WTC11 (cell line): ENCODE results near the gene PDZRN4.

Experiments used
- AFF4 ChIP-seq: sonication (generic); formaldehyde crosslinking; IDR thresholded peaks from 2 replicates; pipeline ENCODE4 v1.8.1; 2023; ENCODE audit warnings: mild to moderate bottlenecking, missing genetic modification reagents, borderline replicate concordance
- ARID4B ChIP-seq: sonication (generic); formaldehyde crosslinking; IDR thresholded peaks from 2 replicates; pipeline ENCODE4 v1.8.0; 2023; ENCODE audit warnings: missing genetic modification reagents, mild to moderate bottlenecking, borderline replicate concordance
- ATF2 ChIP-seq: sonication (generic); formaldehyde crosslinking; IDR thresholded peaks from 2 replicates; pipeline ENCODE4 v1.8.1; 2022; ENCODE audit warnings: low read depth, missing genetic modification reagents, borderline replicate concordance
- CBFB ChIP-seq: sonication (generic); formaldehyde crosslinking; IDR thresholded peaks from 2 replicates; pipeline ENCODE4 v1.8.1; 2022; ENCODE audit warnings: mild to moderate bottlenecking, low read depth, missing genetic modification reagents
- CREM ChIP-seq: sonication (generic); formaldehyde crosslinking; IDR thresholded peaks from 2 replicates; pipeline ENCODE4 v1.8.1; 2022; ENCODE audit warnings: mild to moderate bottlenecking, missing genetic modification reagents, moderate library complexity
- CTCF ChIP-seq: fragments of 200-600 bp; IDR thresholded peaks from 2 replicates; pipeline ENCODE4 v1.8.0; 2022; ENCODE audit warnings: antibody characterized with exemption
- ETV6 ChIP-seq: sonication (generic); formaldehyde crosslinking; IDR thresholded peaks from 2 replicates; pipeline ENCODE4 v1.8.1; 2022; ENCODE audit warnings: mild to moderate bottlenecking, missing genetic modification reagents
- HMGXB4 ChIP-seq: sonication (generic); formaldehyde crosslinking; IDR thresholded peaks from 2 replicates; pipeline ENCODE4 v1.8.1; 2023; ENCODE audit warnings: mild to moderate bottlenecking, moderate library complexity, missing genetic modification reagents
- MXD4 ChIP-seq: fragments of 250-450 bp; sonication (Bioruptor Pico); IDR thresholded peaks from 2 replicates; pipeline ENCODE4 v1.8.0; 2021; ENCODE audit warnings: mild to moderate bottlenecking, moderate library complexity, borderline replicate concordance
- NFYB ChIP-seq: sonication (generic); formaldehyde crosslinking; conservative IDR thresholded peaks from 2 replicates; pipeline ENCODE4 v1.8.0; 2022; ENCODE audit warnings: low read depth, missing genetic modification reagents
- OVOL2 ChIP-seq: fragments of 250-450 bp; sonication (Bioruptor Pico); IDR thresholded peaks from 2 replicates; pipeline ENCODE4 v1.9.0; 2021; ENCODE audit warnings: mild to moderate bottlenecking, borderline replicate concordance
- SP1 ChIP-seq: sonication (generic); formaldehyde crosslinking; conservative IDR thresholded peaks from 2 replicates; pipeline ENCODE4 v1.8.1; 2022; ENCODE audit warnings: missing genetic modification reagents
- TCF7 ChIP-seq: sonication (generic); formaldehyde crosslinking; IDR thresholded peaks from 2 replicates; pipeline ENCODE4 v1.8.0; 2022; ENCODE audit warnings: mild to moderate bottlenecking, low read depth, missing genetic modification reagents, moderate library complexity
- ZBTB21 ChIP-seq: sonication (generic); formaldehyde crosslinking; IDR thresholded peaks from 2 replicates; pipeline ENCODE4 v1.8.1; 2023; ENCODE audit warnings: mild to moderate bottlenecking, missing genetic modification reagents, borderline replicate concordance

GRCh38 chr12:41419131-41419893 is 231.2 kb downstream of the PDZRN4 start:
- TF ChIP-seq ZBTB21 (no peak), TCF7 (no peak), CTCF (no peak), OVOL2 (no peak), ETV6 (CRISPR knock-in tag) (no peak), ARID4B (CRISPR knock-in tag) (no peak), AFF4 (CRISPR knock-in tag) (no peak), CBFB (CRISPR knock-in tag) (no peak), SP1 (no peak), MXD4 (CRISPR knock-in tag) (no peak), CREM (no peak), ATF2 (CRISPR knock-in tag) (no peak), NFYB (CRISPR knock-in tag) (no peak), HMGXB4 (CRISPR knock-in tag) (no peak)
